ENCODE results near the gene DST.
A peak's percentile ranks its signal among the peaks of the same experiment; 100 is the strongest.

Gene DST

DNA sequence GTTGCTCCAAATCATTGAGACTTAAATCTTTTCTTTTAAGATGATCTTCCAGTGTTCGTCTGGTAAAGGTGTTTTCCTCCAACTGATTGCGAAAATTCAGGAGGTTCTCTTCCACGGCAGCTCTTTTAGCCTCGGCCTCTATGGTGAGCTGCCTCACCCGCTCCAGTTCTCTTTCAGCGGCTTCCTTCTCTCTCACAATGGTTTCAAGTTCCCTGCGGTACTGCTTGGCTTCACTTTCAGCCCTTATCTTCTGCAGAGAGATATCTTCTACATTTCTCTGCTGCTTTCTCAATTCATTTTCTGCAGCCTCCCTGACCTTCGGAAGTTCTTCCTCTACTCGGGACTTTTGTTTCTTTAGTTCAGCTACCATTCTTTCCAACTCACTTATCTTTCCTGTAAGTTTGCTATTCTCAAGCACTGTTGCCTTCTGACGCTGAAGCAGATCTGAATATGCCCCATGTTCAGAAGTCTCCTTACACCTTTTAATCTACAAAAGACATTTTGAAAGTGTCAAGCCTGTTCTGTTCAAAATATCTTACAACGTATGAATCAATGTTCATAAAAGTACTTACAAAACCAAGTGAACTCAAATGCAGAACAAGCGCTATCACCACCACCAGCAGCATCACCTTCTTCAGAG is 22.3 kb downstream of the DST start:
- no peak for DNase-seq (ENCODE audit: low spot score)

DNA sequence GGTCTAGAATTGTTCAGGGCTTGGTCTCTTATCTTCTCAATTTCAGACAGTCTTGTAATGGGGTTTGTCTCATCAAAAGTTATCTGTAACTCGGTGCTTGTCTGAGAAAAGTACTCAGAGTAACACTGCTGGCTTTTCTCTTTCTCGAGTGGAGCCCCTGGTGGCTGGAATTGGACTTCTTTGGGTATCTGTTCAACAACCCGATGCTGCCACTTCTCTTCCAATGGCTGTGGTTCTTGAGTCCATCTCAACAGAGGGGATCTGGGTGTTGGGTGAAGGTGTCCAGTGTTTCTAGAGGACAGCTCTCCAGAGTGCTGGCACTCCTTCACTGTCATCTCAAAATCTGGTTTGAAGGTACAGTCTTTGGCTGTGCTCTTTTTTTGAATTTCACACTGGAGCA is 24.6 kb downstream of the DST start:
- peak; percentile 11 for DNase-seq (ENCODE audit: low spot score)

DNA sequence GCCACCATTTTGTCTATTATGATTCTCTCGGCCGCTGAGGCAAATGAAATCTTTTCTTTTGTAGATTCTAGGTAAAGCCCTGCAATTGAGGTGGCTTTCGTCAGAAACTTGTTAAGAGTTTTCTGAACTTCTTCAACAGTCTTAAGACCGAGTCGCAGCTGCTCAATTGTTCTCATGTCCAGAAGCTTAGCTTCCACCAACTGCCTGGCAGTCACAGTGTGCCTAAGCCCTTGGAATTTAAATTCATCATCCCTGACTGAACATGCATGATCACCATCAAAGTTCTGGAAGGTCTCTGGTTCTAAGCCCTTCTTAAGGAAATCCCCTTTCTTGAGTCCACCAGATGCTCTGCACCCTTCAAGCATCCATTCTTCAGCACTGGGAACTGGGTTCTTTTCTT is 25.7 kb downstream of the DST start:
- DNase-seq (ENCODE audit: low spot score): no peak

DNA sequence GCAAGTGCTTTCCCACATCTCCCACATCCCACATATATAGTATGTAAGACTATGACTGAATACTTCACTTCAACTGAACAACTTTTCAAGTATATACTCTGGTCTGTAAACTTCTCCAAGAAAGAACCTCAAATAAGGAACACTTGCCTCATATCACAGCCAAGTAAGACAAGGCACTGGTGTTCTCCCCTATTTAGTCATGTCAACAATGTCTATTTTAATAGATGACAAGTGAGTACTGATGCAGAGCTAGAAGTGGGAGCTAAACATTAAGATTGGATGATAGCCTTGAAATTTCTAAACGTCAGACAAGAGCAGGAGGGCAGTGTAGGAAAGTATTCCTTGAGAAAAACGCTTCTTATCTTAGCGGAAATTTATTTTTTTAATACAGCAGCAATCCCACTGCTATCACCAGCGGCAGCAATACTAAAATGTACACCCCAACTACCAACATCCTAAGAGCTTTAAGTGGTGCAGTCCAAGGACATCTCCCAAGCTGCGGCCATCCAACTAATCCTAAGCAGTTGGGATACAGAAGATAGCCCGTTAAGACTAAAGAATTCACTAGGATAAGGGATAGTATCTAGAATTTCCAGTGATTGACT is 29.3 kb downstream of the DST start:
- DNase-seq (ENCODE audit: low spot score): no peak

DNA sequence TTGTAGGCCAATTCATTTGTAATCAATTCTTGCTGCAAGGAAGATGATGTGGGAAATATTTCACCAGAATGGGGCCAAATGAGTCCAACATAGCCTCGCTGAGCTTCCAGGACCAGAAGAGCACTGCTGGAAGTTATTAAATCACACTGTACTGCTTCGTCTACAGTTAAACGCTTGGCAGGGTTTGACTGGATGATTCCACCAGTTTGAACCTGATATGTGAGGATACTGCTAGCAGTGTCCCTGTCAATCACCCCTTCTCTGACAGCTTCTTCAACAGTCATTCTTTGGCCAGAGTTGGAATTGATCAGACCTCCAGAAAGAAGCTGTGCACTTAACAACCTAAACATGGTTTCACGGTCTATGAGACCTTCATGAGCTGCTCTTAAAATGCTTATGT is 34.4 kb downstream of the DST start:
- no peak for DNase-seq (ENCODE audit: low spot score)

DNA sequence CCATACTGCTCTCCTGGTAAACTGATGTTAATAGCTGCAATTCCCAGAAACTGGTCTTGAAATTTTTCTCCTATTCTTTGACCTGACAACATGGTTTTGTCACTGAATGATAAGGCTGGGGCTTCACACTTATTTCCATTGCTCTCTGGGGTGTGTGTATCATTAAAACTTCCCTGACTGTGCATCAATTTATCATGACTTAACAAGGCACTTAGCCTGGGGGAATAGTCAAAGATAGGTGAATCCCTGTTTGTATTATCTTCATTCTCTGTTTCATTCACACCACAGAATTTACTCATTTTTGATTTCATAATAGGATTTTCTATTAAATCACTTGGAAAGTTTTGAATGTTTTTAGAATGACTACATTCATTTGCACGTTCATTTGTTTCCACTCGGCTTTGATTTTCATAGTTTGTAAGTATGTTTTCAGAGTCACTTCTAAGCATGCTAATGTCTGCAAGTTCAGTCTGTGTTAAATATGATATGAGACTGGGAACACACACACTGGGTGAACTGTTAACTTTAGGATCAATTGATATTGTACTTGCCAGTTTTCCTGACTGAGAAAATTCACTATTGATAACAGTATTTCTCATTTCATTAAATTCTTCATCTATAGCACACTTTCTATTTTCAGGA is 35.5 kb downstream of the DST start:
- no peak for DNase-seq (ENCODE audit: low spot score)

DNA sequence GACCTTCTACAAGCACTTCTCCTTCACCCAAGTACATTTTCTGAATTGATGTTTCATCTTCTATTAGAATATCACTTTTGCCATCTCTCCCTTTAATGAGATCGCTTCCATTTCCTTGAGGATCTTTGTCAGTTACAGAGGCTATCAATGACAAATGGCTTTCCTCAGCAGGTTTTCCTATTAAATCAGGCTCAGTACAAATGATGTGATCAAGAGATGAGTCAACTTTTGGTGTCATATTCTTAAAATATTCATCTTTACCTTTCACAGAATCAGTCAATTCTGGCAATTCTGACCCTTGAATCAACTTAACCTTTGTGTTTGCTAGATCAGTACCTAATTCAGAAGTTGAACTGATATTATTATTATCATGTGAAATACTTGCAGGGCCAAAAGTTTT is 37.3 kb downstream of the DST start:
- no peak for DNase-seq (ENCODE audit: low spot score)

DNA sequence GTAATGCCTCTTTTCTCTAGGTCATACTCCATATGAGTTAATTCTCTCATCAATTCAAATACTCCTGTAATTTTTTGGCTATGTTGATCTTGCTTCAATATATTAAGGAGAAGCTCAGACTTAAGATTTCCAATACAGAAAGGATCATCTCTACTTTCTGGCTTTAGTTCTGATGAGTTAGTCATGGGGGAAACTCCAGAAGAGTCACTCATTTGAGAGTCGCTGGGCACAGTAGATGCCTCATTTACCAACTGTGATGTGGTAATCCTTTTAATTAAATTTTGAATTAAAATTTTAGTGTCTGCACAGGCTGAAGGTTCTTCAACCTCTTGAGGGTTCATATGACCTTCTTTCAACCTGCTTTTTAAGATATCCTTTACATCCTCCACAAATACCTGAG is 38.5 kb downstream of the DST start:
- DNase-seq (ENCODE audit: low spot score): no peak

DNA sequence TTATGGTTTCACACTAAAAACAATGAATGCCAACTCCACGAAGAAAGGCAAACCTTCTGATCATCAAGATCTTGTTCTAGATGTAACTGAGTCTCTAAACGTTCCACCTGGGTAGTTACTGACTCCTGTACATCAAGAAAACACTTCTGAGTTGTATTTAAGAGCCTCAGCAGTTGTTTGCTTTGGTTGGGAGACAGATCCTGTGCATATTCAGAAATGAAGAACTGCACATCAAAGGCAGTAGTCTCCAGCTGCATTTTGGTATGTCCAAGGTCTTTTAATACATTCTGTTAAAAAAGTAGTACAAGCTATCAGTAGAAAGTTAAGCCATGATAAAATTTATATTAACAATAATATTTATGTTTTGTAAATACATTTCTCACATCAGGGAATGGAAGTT is 41.3 kb downstream of the DST start:
- DNase-seq (ENCODE audit: low spot score): no peak

DNA sequence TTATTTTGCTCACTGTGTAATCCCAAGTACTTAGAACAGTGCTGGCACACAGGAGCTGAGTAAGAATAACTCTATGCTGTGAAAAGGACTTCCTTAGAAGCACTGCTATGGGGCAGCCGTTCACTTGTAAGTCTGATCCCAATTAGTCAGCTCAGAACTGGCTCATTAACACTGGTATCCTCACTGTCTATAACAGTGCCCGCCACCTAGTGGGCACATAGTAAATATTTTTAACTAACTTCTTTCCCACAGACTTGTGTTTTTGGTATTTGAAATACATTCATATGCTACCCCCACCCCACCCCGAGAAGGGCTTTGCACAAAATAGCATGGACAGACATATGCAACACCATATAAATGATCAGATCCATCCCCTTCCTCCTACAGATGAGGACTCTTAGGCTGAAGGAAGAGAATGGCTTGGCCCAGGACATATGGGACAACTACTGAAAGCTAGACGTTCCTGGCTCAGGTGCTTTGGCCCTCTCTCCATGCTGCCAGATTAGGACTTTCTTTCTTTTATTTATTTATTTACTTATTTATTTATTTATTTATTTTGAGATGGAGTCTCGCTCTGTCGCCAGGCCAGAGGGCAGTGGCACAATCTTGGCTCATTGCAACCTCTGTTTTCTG is 47.1 kb downstream of the DST start:
- DNase-seq (ENCODE audit: low spot score): peak; percentile 54

DNA sequence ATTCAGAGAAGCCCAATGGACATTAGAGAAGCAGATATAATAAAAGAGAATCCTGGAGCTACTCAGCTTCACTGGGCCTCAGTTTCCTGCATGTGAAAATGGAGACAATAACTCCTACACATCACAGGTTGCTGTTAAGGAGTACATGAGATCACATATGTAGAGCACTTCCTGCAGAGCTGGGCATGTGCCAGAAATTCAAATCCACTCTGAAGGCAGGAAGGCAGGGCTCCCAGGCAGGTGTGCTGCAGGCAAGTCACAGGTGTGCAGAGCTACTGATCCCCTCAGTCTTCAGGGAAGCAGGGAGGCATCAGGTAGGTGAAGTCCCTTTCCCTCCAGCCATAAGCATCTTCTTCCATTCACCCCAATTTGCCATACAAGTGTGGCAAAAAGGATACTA is 48.0 kb downstream of the DST start:
- no peak for DNase-seq (ENCODE audit: low spot score)

DNA sequence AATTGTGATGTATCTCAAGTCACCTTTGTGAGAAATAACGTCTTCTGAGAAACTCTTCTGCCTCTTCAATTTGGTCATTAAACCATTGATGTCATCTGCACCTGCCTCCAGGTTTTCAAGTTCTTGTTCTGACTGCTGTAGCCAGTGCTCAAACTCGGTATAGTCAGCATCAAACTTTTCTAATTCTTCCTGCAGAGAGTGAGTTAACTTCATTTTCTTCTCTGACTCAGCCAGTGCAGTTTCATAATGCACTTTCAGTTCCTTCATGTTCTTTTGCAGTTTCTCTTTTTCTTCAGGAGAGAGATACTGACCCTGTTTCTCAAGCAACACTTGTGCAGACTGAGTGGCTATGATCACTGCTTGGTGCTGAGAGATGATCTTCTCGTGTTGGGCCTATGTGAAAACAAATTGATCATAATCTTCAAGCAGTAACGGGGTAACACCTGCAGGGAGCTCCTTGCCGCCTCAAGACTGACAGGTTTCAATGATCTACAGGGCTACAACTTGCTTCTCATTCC is 48.8 kb downstream of the DST start:
- DNase-seq (ENCODE audit: low spot score): peak; percentile 25

DNA sequence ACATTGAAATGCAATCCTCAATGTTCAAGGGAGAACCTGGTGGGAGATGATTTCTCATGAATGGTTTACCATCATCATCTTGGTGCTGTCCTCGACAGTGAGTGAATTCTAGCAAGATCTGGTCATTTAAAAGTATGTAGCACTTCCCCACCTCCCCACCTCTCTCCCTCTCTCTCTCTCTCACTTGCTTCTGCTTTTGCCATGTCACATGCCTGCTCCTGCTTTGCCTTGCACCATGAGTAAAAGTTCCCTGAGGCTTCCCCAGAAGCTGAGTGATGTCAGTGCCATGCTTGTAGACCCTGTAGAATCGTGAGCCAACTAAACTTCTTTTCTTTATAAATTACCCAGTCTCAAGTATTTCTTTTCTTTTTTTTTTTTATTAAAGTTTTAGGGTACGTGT is 60.5 kb downstream of the DST start:
- DNase-seq (ENCODE audit: low spot score): no peak

DNA sequence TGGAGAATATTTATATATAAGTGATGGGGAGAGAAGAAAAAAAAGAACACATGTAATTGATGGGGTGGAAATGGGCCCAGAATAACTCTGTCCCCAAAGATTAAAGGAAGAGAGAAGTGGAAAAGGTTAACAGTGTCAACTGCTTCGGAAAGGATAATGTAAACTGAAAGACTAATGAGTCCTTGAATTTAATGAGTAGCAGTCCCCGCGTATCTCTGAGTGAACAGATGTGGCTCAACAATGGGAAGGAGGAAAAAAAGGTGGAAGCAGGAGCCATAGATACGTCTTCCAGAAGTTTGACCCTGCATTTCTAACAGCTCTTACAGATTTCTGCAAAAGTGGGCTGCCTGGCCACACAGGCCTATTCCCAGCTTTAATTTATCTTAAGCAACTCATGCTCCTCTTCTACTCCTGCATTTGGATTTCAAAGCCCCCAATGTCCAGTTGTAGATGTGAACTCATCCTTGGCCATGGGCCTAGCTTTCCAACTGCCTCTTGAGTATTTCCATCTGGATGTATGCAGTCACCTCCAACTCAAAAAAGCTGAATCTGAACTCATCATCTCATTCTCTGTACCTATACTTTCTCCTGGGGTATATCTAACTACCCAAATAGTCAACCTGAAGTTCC is 61.3 kb downstream of the DST start:
- no peak for DNase-seq (ENCODE audit: low spot score)

DNA sequence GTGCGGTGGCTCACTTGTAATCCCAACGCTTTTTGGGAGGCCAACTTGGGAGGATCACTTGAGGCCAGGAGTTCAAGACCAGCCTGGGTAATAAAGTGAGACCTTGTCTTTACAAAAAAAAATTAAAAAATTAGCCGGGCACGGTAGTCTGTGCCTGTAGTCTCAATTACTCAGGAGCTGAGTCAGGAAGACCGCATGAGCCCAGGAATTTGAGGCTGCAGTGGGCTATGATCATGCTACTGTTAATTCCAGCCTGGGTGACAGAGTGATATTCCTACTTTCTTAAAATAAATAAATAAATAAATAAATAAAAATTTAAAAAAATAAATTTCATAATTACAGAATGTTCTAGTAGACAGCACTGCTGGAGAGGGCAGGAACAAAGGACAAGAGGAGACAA is 62.4 kb downstream of the DST start:
- DNase-seq (ENCODE audit: low spot score): no peak

DNA sequence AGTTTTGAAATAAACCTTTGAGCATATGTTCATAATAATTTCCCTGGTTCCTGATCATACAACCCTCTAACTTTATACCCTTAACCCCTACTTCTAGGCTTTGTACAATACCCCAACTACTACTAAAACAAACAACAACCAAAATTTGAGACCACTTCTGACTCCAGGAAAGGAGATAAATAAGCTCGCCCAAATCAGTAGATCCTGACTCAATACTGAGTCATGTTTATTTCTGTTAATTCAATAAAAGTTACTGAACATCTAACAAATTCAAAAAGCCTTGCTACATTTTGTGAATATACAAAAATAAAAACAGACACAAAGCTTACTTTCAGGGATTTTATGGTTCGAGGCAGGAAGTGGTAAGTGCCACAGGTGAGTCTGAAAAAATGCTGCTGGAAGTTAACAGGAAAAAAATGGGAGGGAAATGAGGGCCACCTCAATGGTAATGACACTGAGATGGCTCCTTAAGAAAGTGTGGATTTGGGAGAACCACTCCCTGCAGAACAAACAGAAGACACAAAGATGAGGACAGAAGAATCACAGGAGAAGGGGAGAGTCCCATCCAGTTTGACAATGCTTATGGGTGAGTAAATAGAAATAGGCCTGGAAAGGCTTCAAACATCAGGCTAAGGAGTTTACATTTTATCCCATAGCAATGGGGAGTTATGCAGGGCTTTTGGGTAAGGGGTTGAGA is 63.4 kb downstream of the DST start:
- no peak for DNase-seq (ENCODE audit: low spot score)

DNA sequence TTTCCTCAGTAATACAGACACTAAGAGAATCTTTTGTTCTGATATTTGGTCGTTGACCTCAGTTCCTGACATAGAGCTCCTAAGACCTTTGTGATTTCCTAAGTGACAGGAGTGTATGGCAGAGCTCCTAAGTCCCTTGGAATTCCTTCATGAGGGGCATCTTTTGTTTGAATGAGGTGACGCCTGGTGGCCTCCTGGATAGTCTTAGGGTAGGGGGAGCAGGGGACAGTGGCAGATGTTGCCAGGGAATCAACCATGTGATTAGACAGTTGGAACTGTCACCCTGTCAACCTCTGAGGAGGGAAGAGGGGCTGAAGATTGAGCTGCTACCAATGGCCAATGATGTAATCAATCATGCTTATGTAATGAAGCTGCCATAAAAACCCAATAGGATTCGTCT is 67.0 kb downstream of the DST start:
- DNase-seq (ENCODE audit: low spot score): no peak

DNA sequence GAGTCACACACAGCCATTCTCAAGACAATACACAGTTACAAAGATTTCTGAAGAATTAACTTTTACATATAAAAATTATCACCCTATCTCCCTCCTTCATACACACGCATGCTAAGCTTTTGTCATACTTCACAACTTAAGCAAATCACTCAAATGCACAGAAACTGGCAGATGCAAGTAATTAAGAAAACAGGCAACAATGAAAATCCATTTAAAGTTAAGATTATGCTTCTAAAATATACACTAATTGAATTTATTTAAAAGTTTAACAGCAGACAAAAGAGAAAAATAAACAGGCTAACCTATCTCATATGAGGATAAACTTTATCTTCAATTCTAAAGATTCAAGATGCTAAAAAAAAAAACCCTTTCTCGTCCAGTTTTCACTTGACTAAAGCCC is 68.4 kb downstream of the DST start:
- no peak for DNase-seq (ENCODE audit: low spot score)

DNA sequence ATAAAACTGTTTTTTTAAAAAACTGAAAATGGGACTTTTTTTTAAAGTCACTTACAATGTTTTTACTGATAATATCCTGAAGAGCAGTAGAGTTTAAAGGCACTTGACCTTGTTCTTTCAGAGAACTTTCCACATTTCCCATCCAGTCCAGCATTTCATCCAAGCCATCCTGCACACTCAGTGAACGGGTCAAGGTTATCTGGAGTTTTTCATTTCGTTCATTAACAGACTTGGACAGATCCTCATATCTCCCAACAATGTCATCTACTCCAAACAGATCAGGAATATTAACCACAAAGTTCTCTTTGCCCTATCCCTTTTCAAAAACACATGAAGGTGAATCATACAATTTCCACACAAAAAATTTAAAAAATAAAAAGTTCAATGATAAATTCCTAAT is 69.1 kb downstream of the DST start:
- no peak for DNase-seq (ENCODE audit: low spot score)

DNA sequence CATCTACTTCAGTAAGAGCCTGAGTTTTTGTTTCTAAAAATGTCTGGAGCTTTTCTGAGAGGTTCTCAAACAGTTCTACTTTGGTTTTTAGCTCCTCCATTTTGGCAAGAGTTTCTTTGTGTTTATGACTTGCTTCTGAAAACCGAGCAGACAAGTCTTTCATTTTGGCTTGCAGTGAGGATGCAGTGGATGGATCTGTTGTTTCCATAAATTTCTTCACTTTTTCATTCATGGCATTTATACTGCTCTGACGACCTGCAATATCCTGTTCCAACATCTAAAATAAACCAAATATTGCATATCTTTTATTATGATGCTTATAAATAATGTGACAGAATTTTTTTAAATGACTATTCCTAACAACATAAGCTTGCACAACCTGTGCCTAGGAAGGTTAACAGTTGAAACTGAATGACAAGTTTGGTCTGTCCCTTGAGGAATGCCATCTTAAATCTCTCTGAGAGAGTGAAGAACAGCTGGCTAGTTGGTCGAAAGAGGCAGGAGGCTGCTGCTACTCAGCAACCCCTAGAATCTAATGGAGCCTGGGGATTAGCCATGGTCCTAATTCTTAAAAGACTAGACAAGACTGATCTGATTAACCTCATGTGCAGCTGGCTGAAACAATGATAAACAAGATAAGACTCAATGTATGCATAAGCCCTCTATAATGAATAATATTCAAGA is 69.8 kb downstream of the DST start:
- no peak for DNase-seq (ENCODE audit: low spot score)

DNA sequence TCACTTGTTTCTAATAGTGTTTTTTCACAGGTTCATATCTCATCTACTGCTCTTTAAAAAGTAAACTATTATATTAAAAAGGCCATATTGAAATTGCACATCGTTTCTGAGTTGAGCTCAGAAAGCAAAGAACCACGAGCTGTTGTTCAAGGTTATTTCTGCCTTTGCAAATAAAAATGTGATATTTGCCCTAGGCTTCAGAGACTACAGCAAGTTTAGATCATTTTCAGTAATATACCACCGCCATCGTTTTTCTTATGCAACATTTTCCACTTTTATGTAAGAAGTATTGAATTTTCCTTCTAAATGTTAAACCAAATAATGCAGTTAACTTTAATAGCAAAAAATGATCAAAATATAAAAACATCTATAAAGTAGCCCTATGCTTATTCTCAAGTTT is 71.1 kb downstream of the DST start:
- no peak for DNase-seq (ENCODE audit: low spot score)
